ENCODE results near the gene IQSEC1.

IQSEC1 gene

DNA sequence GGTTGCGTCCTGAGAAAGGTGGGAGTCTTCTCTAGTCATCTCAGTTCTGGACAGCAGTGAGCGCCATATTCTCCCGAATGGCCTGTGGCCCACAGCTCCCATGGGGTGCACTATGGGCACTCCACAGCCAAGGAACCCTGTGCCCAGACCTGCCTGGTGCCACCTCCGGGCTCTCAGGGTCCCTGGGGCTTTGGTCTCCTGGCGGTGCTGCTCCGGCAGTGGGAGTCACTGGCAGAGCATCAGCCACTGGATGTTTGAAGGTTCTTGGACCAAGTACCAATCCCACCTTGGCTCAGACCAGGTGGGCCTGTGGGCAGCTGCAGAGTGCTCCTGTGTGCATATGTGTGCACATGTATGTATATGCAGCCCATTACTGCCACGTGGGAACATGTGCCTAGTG, 163.5 kb downstream of the IQSEC1 start:
- DNase-seq (ENCODE audit: low spot score) (no peak), FAIRE-seq (no peak)

DNA sequence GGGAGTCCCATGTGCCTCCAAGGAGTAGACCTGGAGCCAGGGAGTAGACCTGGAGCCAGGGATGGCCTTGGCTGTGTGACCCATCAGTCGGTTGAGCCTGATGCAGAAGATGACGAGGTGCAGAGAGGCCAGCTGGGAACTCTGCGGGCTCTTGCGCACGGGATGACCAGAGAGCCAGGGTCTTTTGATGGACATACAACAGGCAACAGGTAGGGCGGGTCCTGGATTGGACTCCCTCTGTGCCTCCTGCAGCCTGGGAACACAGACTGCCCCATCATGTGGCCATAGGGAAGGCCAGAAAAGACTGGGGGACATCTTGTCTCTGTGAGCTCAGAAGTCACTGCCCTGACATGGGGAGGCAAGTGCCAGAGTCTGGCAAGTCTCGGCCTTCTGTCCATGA, 164.4 kb downstream of the IQSEC1 start:
- DNase-seq (ENCODE audit: low spot score) (no peak), FAIRE-seq (no peak)

DNA sequence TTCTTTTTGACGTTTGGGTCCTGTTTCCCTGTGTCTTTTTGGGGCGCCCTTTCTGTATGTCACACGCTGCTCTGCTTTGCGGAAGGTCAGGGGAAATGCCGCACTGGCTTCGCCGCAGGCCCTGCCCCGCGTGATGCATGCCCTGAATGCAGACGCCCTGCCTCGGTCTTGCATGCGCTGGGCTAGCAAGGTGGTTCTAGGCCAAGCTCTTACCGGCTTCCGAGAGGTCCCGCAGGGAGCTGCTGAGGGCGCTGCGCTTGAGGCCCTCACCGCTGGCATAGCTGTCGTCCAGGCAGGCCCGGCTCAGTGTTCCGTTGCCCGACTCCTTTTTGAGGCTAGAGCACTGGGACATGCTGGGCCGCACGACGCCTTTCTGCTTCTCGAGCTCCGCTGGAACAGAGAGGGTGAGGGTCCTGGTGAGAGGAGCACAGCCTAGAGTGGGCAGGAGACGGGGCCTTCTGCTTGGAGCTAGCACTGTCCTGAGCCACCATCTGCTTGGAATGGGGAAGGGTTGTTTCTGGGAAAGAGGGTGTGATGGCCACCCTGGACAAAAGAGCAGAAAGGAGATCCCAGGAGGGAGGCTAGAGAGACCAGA, 165.0 kb downstream of the IQSEC1 start:
- DNase-seq (ENCODE audit: low spot score) (no peak), FAIRE-seq (no peak)

DNA sequence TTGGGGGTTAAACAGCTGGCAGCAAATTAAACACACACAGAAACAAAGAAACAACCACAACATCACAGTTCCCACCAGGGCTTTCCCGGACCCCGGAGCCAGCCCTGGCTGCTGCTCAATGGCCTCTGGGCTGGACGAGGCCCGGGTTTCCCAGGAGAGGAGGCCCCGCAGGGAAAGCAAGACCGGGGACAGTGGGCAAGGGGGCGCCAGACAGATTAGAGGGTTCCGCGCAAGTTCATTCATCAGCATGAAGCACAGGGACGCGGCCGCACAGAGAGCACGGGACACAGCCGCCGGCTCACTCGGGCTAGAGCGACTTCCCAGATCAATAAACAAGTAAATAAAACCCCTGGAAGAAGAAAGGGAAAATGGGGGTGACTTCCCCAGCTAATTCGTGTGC, 165.5 kb downstream of the IQSEC1 start:
- no peak for FAIRE-seq

DNA sequence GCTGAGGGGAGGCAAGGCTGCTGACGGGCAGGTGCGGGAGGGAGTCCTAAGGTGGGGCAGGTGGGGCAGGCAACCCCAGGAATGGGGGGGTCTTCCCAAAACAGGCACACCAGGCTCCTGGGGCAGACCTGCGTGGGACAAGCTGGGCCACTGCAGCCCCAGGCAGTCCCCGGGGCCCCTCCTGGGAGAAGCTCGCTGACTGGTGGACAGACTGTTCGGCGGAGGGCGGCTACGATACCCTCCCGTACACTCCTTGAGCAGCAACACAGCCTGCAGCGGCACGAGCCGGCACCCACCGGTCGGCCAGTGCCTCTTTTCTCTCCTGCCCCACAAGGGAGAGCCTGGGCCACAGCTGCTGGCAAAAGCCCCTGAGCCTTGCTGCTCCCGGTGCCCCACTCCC, 165.9 kb downstream of the IQSEC1 start:
- DNase-seq (ENCODE audit: low spot score) = no peak
- no peak for FAIRE-seq

More for the DNA sequence above, 165.5 kb downstream of the IQSEC1 start:
- DNase-seq (ENCODE audit: low spot score) = no peak

DNA sequence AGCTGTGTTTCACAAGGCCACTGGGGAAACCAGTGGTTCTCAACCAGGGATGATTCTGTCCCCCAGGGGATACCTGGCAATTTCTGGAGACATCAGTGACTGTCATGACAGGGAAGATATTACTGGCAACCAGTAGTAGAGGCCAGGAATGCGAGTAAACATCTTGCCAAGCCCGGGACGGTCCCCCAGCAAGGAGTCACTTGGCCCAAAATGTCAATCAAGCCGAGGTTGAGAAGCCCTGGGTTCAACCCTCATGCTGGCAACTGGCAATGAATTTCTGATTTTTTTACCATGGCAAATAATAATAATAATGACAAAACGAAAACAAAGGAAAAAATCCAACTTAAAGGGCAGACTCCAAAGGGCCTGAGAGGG, 166.3 kb downstream of the IQSEC1 start:
- FAIRE-seq (no peak), DNase-seq (ENCODE audit: low spot score) (no peak)

DNA sequence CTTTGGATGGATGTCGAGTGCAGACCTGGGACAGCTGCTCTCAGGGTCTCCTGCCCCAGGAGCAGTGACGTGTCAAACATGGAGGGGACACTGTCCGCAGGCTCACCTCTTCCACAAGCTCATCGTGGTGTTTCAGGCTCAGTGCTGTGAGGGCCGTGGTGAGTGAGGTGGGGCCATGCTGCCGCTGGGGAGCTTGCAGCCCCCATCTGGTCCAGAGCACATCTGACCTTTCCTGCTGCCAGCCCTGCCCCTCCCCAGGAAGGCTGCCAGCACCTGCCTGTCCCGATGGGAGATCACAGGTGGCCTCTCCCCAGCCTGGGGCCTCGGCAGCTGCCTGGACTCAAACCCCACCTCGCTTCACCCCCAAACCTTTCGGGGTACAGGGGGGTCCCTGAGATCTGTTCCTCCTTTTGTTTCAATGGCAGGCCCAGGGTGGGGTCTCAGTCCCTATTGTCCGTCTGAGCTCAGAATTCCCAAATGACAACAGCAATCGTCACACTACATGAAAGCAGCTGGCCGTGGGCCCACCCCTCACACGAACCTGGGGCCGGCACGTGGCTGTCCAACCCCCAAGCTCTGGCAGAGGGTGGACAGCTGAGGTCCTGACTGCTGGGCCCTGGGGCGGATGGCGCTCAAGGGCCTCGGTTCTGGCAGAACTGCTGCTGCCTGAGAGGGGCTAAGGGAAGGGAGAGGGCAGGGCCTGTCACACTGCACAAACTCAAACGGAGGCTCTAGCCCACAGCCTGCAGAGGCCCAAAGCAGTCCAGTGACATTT, 166.9 kb downstream of the IQSEC1 start:
- FAIRE-seq (no peak), DNase-seq (ENCODE audit: low spot score) (no peak)

DNA sequence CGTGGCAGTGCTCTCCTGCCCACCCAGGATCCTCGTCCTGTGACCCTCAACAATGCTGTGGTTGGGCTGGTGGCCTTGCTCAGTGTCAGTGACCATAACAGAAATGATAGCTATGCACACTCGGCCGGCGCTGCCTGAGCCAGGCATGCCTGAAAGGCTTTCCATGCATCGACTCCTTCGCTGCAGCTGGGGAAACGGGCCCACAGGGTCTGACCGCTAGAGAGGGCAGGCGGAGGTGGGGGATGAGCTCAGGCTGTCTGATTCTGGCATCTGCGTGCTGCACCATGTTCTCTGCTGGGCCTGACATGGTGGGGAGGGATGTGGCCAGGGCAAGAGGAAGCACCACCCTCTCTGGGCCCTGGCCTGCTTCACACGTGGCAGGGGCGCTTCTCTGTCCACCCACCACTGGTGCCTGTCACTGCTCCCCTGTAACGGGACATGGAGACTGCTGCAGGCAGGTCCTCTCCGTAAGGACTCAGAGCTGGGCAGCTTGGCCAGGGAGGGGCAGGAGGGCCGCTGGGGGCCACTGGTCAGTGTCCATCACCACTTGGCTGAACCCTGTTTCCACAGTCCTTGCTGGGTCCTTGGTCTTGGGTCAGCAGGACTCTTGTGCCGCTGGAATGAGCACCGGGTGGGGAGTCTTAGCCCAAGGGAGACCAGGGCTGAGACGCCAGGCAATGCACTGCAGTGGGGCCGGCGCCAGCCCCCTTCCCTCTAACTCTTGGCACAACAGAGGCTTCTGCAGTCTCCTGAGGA, 167.7 kb downstream of the IQSEC1 start:
- DNase-seq (ENCODE audit: low spot score) = no peak
- FAIRE-seq = peak; percentile 20

DNA sequence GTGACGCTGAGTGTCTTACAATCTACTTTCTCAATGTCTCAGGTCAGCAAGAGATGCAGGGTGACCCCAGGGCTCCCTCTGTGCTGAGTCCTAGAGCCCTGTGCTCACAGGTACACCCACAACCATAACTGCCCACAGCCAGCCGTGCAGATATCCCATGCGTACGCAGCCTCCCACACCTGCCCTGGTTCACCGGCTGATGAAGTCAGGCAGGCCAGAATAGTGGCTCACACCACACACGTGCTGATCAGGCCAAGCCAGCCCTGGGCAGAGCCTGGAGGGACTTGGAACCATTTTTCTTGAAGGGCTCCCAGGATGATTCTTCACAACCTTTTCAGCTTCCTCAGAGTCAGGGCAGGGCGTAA, 168.3 kb downstream of the IQSEC1 start:
- no peak for DNase-seq (ENCODE audit: low spot score)
- FAIRE-seq = no peak

DNA sequence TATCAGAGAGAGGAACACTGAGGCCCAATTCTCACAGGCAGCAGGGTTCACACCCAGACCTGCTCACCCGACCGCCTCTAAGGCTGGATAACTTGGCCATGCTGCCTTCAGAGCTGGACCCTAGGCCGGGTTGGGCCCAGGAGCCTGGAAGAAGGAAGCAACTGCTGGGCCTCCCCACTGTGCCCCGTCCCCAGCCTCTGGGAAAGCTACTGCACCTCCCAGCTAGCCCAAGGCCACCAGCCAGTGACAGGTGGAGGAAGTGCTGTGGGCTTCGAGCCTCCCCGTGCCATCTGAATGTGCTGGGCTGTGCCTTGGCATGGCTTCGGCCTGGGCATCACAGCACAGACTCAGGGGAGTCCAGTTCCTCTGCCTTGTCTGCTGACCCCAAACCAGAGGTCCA, 169.3 kb downstream of the IQSEC1 start:
- DNase-seq (ENCODE audit: low spot score) = no peak
- FAIRE-seq = no peak

DNA sequence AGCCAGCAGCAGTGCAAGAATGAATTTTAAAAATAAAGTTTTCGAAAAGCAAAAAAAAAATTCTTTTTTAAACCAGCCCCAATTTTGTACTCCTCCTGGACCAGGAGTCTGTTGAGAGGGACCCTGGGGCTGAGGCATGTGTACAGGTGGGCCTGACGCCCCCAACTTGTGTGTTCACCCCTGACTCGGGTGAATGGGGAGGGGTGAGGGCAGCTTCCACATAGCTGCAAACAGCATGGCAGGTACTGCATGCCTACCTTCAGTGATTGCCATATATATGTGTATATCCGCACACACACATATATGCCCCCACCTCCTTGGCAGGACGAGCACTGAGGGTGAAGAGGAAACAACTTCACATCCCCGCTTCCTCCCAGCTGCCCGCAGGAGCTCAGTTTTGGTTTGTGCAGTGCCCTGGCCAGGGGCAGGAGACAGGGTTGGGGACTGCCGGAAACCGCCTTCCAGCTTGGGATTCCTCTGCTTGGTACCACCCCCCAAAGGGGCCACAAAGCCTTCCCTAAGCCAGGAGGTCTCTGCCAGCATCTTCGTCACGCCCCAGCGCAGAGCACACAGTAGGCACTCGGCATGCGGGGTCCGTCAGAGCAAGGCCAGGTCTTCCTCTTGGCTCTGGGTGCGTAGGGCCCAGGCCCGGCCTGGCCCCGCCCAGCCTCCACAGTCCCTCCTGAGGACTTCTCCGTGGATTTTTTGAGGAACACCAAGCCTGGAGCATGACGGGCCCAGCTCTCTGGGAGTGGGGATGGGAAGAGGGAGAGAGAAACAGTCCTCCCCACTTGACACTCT, 170.0 kb downstream of the IQSEC1 start:
- FAIRE-seq (no peak), DNase-seq (ENCODE audit: low spot score) (no peak)

DNA sequence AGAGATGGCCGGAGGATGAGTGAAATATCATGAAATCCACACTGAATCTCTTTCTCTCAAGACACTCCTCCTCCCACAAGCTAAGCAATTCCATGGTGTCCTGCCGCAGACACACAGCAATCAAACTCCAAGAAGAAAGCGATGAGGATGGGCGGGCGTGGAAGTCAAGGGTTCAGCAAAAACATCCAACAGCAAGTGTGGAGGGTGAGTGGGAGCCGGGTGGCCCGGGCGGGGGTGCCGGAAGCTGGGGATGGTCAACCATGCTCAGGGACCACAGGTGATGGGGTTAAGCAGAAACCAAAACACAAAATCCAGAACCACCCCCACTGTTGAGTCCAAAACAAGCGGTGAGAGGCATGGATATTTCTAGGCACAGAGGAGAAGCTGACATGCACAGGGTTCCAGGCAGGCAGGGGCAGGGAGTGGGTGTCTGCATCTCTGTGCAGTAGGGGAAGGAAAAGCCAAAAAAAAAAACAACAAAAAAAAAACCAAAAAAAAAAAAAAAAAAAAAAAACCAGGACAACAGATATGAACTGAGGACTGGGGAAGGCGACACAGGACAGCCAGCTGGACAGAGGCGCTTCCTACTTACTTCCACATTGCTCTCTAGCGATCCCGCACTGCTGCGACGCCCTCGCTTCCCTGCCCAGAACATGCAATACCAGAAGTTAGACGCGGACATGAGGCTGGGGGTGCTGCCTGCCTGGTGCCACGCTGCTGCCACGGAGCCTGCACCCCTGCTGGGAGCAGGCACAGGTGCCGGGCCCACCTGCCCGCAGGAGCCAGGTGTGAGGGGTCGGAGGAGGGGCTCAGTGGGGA, 170.8 kb downstream of the IQSEC1 start:
- no peak for DNase-seq (ENCODE audit: low spot score)
- no peak for FAIRE-seq

DNA sequence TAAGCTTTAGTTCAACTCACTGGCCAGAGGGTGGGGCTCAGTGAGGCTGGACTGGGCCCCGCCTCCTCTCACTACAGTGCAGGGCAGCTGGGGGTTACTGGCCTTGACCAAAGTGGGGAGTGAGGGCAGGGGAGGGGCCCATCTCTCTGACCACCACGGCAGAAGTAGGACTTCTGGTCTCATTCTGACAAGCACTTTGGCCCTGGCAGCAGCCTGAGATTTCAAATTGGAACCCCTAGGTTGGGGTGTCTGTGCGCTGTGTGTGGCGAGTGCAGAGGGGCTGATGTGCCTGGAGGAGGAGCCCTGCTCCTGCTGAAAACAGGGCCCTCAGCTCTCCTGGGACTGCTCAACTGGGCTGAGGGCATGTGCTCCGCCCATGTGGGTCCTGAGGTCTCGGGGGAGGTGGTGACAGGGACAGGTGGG, 171.6 kb downstream of the IQSEC1 start:
- DNase-seq (ENCODE audit: low spot score) = no peak
- no peak for FAIRE-seq

DNA sequence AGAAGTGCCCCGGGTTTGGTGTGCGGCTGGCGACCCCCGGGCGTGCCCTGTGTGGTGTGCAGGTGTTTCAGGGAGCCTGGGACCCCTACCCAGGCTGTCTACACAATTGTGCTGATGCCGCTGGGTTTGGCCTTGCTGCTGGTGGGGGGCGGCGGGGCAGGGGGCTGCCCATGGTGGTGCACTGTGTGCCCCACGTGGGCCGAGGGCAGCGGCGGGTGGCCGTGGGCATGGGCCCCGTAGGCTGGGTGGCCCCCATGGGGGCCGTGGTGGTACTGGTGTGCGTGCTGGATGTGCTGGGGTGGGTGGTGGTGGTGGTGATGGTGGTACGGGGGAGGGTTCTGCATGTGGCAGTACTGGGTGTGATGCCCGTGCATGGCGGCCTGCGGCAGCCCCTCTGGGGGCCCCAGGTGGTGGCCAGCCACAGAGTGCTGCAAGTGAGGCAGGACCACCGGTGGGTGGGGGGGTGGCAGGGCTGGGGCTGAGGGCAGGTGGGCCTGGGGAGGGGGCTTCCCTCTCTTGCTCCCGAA, 172.3 kb downstream of the IQSEC1 start:
- peak; percentile 66 for FAIRE-seq
- DNase-seq (ENCODE audit: low spot score) = no peak

DNA sequence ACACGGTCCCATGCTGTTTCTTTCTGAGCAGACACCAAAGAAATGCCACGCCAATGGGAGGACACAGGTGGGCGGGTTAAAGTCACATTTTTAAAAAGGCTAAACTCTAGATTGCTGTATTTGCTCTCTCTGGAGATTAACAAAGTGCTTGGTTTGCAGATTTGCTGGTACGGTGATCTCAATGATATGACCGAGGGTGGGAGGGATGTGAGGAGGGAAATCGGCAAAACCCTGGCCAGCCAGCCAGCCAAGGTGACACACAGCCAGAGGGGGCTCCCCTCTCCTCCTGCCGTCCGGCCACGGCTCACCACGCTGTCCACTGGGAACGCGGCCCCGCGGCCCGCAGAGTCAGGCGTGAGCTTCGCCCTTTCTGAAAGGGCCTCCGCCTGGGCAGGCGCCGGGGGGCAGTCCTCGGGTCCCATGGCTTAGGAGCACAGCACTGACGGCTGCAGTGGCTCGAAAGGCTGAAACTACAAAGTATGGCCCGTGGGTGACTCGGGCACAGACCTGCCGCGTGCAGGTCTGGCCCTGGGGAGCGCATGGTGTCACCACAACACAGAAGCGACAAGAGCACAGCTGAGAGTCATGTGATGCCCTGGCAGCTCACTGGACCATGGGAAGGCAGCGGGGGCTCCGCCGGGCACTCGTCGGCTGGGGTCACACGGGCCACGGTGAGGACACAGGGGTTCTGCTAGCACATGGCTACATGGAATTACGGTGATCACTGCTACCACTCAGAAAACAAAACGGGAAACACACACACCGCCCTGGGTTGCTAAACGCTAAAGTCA, 174.1 kb downstream of the IQSEC1 start:
- DNase-seq (ENCODE audit: low spot score) (no peak), FAIRE-seq (no peak)

DNA sequence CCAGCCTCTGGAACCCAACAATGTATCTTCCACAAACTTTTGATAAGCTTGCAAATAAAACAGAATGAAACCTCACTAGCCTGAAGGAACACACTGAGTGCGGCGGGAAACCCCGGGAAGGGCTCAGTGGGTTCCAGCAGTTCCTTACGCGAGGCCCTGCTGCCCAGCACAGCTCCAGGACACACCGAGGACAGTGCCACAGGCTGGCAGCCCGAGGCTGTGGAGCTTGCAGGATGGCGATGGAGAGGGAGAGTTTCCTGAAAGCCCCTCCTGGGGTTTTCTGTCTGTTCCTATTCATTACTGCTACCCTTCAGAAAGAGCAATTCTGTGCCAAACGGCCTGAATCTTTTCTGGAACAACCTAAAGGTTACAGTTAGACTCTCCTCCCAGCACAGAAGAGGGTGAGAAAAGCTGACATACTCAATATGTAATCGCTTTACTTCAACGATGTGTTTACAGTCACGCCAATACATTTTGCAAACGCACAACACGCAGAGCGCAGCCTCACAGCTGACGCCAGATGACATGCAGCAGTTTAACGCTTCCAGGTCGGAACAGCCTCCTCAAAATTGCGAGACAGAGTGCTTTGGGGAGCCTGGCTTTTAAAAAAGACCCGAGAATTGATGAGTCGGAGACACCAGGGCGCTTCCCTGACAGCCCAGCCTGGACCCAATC, 174.8 kb downstream of the IQSEC1 start:
- DNase-seq (ENCODE audit: low spot score) = no peak
- FAIRE-seq = no peak

DNA sequence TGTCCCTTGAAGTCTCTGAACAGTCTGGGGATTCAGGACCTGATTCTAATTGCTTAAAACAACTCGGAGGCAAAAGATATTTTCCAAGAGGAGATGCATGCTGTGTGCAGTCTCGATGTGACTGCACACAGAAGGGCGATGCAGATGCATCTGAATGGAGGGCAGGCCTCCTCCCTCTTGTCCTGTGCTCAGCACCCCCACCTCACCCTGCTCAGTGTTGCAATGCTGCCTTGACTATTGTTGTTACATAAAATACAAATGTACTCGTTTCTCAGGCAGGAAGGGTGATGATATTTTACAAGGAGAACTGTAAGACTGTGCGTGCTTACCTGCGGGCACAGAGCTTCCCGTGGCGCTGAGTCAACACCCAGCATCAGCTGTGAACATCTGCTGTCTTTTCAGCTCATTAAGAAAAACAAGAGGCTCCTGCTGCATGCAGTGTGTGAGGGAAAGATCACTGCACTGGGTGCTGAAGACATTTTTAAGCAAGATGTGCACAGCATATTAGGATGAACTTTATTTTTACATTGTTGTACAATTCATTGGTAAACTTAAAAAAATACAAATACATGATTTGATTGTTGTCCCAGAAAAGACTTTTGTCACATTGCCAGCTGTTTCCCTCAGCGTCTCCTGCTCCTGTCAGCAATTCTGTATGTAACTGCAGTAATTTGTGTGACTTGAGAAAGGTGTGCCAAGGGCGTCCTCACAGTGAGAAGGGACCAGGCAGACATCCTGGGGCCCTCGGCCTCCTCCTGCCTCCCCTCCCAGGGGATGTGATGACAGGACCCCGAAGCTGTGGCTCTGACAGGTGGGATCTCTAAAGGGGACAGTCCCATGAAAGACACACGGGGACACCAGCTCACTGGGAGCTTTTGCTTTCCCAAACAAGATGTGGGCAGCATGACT, 175.6 kb downstream of the IQSEC1 start:
- FAIRE-seq = no peak

More for the DNA sequence above, 175.6 kb downstream of the IQSEC1 start:
- no peak for DNase-seq (ENCODE audit: low spot score)

Measured in urothelium cell line (cell line).